H9 (cell line): ENCODE data around the gene INO80. TPM values are rescaled to one million over a fixed set of nuclear protein-coding genes. Genes with fewer than 3 reads are reported as not detected.

Experiments used
- DNase-seq: peaks from one replicate; pipeline ENCODE4 v3.0.0-alpha.2; 2017
- H2AFZ ChIP-seq: one replicate; pipeline ENCODE4 v1.6.1; 2013; ENCODE audit warnings: mild to moderate bottlenecking, low read length, control low read depth, moderate library complexity
- H2AK5ac ChIP-seq: 2 replicates; pipeline ENCODE4 v1.6.1; 2013; ENCODE audit warnings: low read length, control low read depth, mixed read lengths; ENCODE audit not compliant: insufficient read length
- H2BK120ac ChIP-seq: one replicate; pipeline ENCODE4 v1.6.1; 2013; ENCODE audit warnings: low read depth, mild to moderate bottlenecking, low read length, control low read depth, inconsistent platforms; ENCODE audit not compliant: poor library complexity, severe bottlenecking
- H2BK12ac ChIP-seq: 2 replicates; pipeline ENCODE4 v1.6.1; 2013; ENCODE audit warnings: low read length, control low read depth, mixed read lengths, low read depth; ENCODE audit not compliant: insufficient read length
- H2BK15ac ChIP-seq: 2 replicates; pipeline ENCODE4 v1.6.1; 2013; ENCODE audit warnings: low read depth, low read length, control low read depth
- H2BK20ac ChIP-seq: one replicate; pipeline ENCODE4 v1.6.1; 2013; ENCODE audit warnings: low read depth, mild to moderate bottlenecking, low read length, control low read depth, inconsistent platforms; ENCODE audit not compliant: poor library complexity, severe bottlenecking
- H2BK5ac ChIP-seq: 2 replicates; pipeline ENCODE4 v1.6.1; 2013; ENCODE audit warnings: low read length, control low read depth, mixed read lengths; ENCODE audit not compliant: insufficient read length
- H3K14ac ChIP-seq: 2 replicates; pipeline ENCODE4 v1.6.1; 2013; ENCODE audit warnings: low read length, control low read depth; ENCODE audit not compliant: insufficient read depth
- H3K18ac ChIP-seq: 2 replicates; pipeline ENCODE4 v1.6.1; 2013; ENCODE audit warnings: low read depth, mild to moderate bottlenecking, mixed read lengths, low read length, control low read depth; ENCODE audit not compliant: insufficient read length
- H3K23ac ChIP-seq: 2 replicates; pipeline ENCODE4 v1.6.1; 2013; ENCODE audit warnings: low read length, control low read depth, mixed read lengths, low read depth; ENCODE audit not compliant: insufficient read length
- H3K23me2 ChIP-seq: 2 replicates; pipeline ENCODE4 v1.6.1; 2013; ENCODE audit warnings: low read depth, mild to moderate bottlenecking, mixed read lengths, low read length, control low read depth; ENCODE audit not compliant: insufficient read length, poor library complexity, severe bottlenecking
- H3K27ac ChIP-seq: 2 replicates; pipeline ENCODE4 v1.5.1; 2013; ENCODE audit warnings: low read length, control low read depth, mixed read lengths, low read depth; ENCODE audit not compliant: insufficient read length
- H3K27me3 ChIP-seq: 2 replicates; pipeline ENCODE4 v1.6.1; 2013; ENCODE audit warnings: low read length, control low read depth, inconsistent platforms; ENCODE audit not compliant: insufficient read depth
- H3K4ac ChIP-seq: 2 replicates; pipeline ENCODE4 v1.6.1; 2013; ENCODE audit warnings: low read depth, mild to moderate bottlenecking, control low read depth, inconsistent platforms, low read length, moderate library complexity
- H3K4me1 ChIP-seq: 2 replicates; pipeline ENCODE4 v1.6.1; 2013; ENCODE audit warnings: low read length, control low read depth, inconsistent platforms; ENCODE audit not compliant: insufficient read depth
- H3K4me2 ChIP-seq: 2 replicates; pipeline ENCODE4 v1.6.1; 2013; ENCODE audit warnings: low read length, control low read depth, mixed read lengths; ENCODE audit not compliant: insufficient read length, insufficient read depth
- H3K56ac ChIP-seq: 2 replicates; pipeline ENCODE4 v1.6.1; 2013; ENCODE audit warnings: low read depth, mild to moderate bottlenecking, mixed read lengths, low read length, control low read depth; ENCODE audit not compliant: insufficient read length
- H3K79me1 ChIP-seq: 2 replicates; pipeline ENCODE4 v1.6.1; 2013; ENCODE audit warnings: low read depth, mild to moderate bottlenecking, moderate library complexity, low read length, control low read depth, inconsistent platforms; ENCODE audit not compliant: insufficient read depth, poor library complexity, severe bottlenecking
- H3K79me2 ChIP-seq: 2 replicates; pipeline ENCODE4 v1.6.1; 2013; ENCODE audit warnings: low read length, control low read depth, inconsistent platforms; ENCODE audit not compliant: insufficient read depth
- H3K9ac ChIP-seq: 2 replicates; pipeline ENCODE4 v1.6.1; 2013; ENCODE audit warnings: low read length, control low read depth, mixed read lengths; ENCODE audit not compliant: insufficient read length; ENCODE audit errors: extremely low read depth
- H3K9me3 ChIP-seq: one replicate; pipeline ENCODE4 v1.6.1; 2013; ENCODE audit warnings: low read depth, low read length, inconsistent platforms; ENCODE audit not compliant: control insufficient read depth
- H3T11ph ChIP-seq: one replicate; pipeline ENCODE4 v1.6.1; 2013; ENCODE audit warnings: mild to moderate bottlenecking, low read length, control low read depth, inconsistent platforms
- H4K20me1 ChIP-seq: one replicate; pipeline ENCODE4 v1.6.1; 2013; ENCODE audit not compliant: control insufficient read depth, insufficient read length, insufficient read depth
- H4K5ac ChIP-seq: 2 replicates; pipeline ENCODE4 v1.6.1; 2013; ENCODE audit warnings: low read depth, mild to moderate bottlenecking, mixed read lengths, low read length, control low read depth; ENCODE audit not compliant: insufficient read length
- H4K8ac ChIP-seq: replicated peaks from 2 replicates; pipeline ENCODE4 v1.6.1; 2013; ENCODE audit warnings: low read length, control low read depth, mixed read lengths, low read depth; ENCODE audit not compliant: insufficient read length
- H4K91ac ChIP-seq: 2 replicates; pipeline ENCODE4 v1.6.1; 2013; ENCODE audit warnings: low read depth, mild to moderate bottlenecking, moderate library complexity, mixed read lengths, low read length, control low read depth; ENCODE audit not compliant: insufficient read length
- H3K27ac Mint-ChIP-seq, 3 experiments: 2 replicates in 2 of 3; 3 replicates in 1 of 3; pipeline ENCODE4 v1.8.0; 2020 to 2021; ENCODE audit warnings: mixed read lengths in 3 of 3, mild to moderate bottlenecking in 1 of 3, moderate library complexity in 1 of 3
- H3K27me3 Mint-ChIP-seq: 2 replicates; pipeline ENCODE4 v1.8.0; 2021; ENCODE audit warnings: low read depth, mild to moderate bottlenecking, moderate library complexity, mixed read lengths
- H3K36me3 Mint-ChIP-seq, 3 experiments: 2 replicates in 2 of 3; 3 replicates in 1 of 3; pipeline ENCODE4 v1.8.0; 2020 to 2021; ENCODE audit warnings: low read depth in 3 of 3, mixed read lengths in 3 of 3; ENCODE audit not compliant: insufficient read depth in 1 of 3
- H3K4me1 Mint-ChIP-seq, 2 experiments: 2 replicates each; pipeline ENCODE4 v1.8.0; 2020; ENCODE audit warnings: mixed read lengths in 2 of 2
- H3K4me3 Mint-ChIP-seq, 2 experiments: 2 replicates in 1 of 2; 3 replicates in 1 of 2; pipeline ENCODE4 v1.8.0; 2020 to 2021; ENCODE audit warnings: mild to moderate bottlenecking in 2 of 2, mixed read lengths in 2 of 2, moderate library complexity in 1 of 2
- H3K9me3 Mint-ChIP-seq, 2 experiments: 2 replicates in 1 of 2; 3 replicates in 1 of 2; pipeline ENCODE4 v1.8.0; 2020; ENCODE audit warnings: mild to moderate bottlenecking in 2 of 2, mixed read lengths in 2 of 2, moderate library complexity in 1 of 2
- WGBS: extraction: QIAGEN DNeasy Blood & Tissue Kit; methylation state at CpG from one replicate; pipeline ENCODE4 v1.1.7; 2013; ENCODE audit warnings: missing lambda C conversion rate, low lambda C conversion rate, mixed read lengths; ENCODE audit not compliant: insufficient read length; ENCODE audit errors: extremely low coverage; 5-methylcytosine and 5-hydroxymethylcytosine counted together
- total RNA-seq: library from RNA; stranded (reverse); gene quantifications from 2 replicates; pipeline ENCODE4 v1.2.1, GENCODE V29; 2021
- TF ChIP-seq, protein P1 (sequence below): fragments of 200-600 bp; sonication (generic); conservative IDR thresholded peaks from 3 replicates; pipeline ENCODE4 v1.8.0; 2021; ENCODE audit warnings: antibody characterized with exemption, mild to moderate bottlenecking

Gene INO80
- total RNA-seq, 1 experiment from 2014 or later: 29.2 TPM

DNA sequence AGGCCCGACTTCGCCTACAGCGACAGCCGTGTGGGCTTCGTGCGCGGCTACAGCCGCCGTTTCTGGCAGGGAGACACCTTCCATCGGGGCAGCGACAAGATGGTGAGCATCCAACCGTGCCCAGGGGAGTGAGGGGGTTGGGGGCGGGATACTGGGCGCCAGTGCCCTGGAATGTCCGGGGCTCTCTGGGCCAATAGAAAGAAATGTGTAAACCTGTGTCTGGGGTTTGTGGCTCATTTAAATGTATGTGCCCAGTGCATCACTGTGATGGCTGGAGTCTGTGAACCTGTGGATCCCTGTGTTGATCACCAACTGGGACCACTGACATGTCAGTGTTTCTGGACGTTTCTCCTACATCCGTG is 162.4 kb downstream of the INO80 start:
- Mint-ChIP-seq H3K27me3 (no peaks in the 10 kb centered on the region; the same call in none of the 2 replicates), H3K9me3 (no peaks in the 10 kb centered on the region; a peak in 1 of 5 replicates), H3K4me3 (peak overlapping the region; percentile 87 to 96), H3K27ac (peak overlapping the region; percentile 96 to 99 (median 97)), H3K4me1 (peaks cover 42 to 57% of the 10 kb centered on the region in 2 experiments), H3K36me3 (peaks cover 18 to 35% (median 29%) of the 10 kb centered on the region in 3 experiments)
- no peak overlapping the region for H3K4ac ChIP-seq
- no peak overlapping the region for H2AK5ac ChIP-seq
- H3K9ac ChIP-seq: peak overlapping the region; percentile 72
- TF ChIP-seq, protein P1, sequence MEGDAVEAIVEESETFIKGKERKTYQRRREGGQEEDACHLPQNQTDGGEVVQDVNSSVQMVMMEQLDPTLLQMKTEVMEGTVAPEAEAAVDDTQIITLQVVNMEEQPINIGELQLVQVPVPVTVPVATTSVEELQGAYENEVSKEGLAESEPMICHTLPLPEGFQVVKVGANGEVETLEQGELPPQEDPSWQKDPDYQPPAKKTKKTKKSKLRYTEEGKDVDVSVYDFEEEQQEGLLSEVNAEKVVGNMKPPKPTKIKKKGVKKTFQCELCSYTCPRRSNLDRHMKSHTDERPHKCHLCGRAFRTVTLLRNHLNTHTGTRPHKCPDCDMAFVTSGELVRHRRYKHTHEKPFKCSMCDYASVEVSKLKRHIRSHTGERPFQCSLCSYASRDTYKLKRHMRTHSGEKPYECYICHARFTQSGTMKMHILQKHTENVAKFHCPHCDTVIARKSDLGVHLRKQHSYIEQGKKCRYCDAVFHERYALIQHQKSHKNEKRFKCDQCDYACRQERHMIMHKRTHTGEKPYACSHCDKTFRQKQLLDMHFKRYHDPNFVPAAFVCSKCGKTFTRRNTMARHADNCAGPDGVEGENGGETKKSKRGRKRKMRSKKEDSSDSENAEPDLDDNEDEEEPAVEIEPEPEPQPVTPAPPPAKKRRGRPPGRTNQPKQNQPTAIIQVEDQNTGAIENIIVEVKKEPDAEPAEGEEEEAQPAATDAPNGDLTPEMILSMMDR: no peak
- H3K27ac ChIP-seq: no peak overlapping the region
- H4K20me1 ChIP-seq: no peaks in the 10 kb centered on the region
- H3K79me2 ChIP-seq: no peaks in the 10 kb centered on the region; the same call in 1 of the 2 replicates
- H3K4me2 ChIP-seq: peak overlapping the region; percentile 83
- H4K91ac ChIP-seq: no peak overlapping the region
- H3K9me3 ChIP-seq: no peaks in the 10 kb centered on the region
- H4K8ac ChIP-seq: no peak overlapping the region
- peaks cover 5% of the 10 kb centered on the region; the same call in 1 of the 2 replicates for H3K4me1 ChIP-seq
- peak overlapping the region; percentile 77 for H3K14ac ChIP-seq
- H2BK12ac ChIP-seq: no peak overlapping the region
- no peak overlapping the region for H2BK15ac ChIP-seq
- no peak for DNase-seq
- H2BK20ac ChIP-seq: no peak overlapping the region
- WGBS: no CpG with 5 or more reads among the region's 17 CpGs
- no peak overlapping the region for H2BK120ac ChIP-seq
- H3T11ph ChIP-seq: no peak overlapping the region
- no peak overlapping the region for H2BK5ac ChIP-seq
- H3K23ac ChIP-seq: no peak overlapping the region
- H3K79me1 ChIP-seq: no peaks in the 10 kb centered on the region
- H3K27me3 ChIP-seq: no peaks in the 10 kb centered on the region
- H3K56ac ChIP-seq: no peak overlapping the region
- H3K18ac ChIP-seq: peak overlapping the region; percentile 85
- no peak overlapping the region for H4K5ac ChIP-seq
- H3K23me2 ChIP-seq: peaks cover 18% of the 10 kb centered on the region
- no peak overlapping the region for H2AFZ ChIP-seq
